ENCODE data around the gene BGLAP.

Gene BGLAP

GRCh38 chr1:156282479-156283222 is 40.7 kb downstream of the BGLAP start, which contains the start of gene SMG5:
TSS of gene SMG5 (minus strand) at chr1:156282825. CDS start at chr1:156282680, 145 bp downstream.
- in situ Hi-C loops (cut with HindIII; ENCODE audit: low pct_ligation_motif_present, low pct_unique_long_range_greater_than_20kb, low sequenced_read_pairs), result no loop called here
- DNase-seq, result peak; percentile 99

GRCh38 chr1:156283521-156283920 is 41.5 kb downstream of the BGLAP start:
- no peak for DNase-seq
- in situ Hi-C loops (cut with HindIII; ENCODE audit: low pct_ligation_motif_present, low pct_unique_long_range_greater_than_20kb, low sequenced_read_pairs), result no loop called here

DNA sequence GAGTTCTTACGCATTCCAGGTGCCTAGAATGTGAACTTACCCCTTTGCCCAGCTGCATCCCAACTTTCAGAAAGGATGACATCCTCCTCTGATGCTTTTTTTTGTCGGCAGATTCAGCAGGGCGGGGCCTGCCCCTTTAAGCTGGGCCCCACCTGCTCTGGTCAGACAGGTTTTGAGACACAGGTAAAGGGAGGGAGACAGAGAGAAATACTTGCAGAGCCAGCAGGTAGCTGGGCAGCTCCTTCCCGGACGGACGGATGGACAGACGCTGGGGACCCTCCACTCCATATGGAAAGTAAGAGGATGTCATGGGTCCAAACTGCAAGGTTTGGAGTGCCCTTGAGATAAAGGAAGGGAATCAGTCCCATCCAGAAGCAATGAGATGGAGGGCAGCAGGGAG is 42.1 kb downstream of the BGLAP start, which contains the start of gene TMEM79:
Gene TMEM79, plus strand, starts transcription at position 214 of the 400 bp plus-strand sequence. CDS start 902 bp downstream, outside the sequence.
- in situ Hi-C loops (cut with HindIII; ENCODE audit: low pct_ligation_motif_present, low pct_unique_long_range_greater_than_20kb, low sequenced_read_pairs), result no loop called here
- DNase-seq, result no peak

DNA sequence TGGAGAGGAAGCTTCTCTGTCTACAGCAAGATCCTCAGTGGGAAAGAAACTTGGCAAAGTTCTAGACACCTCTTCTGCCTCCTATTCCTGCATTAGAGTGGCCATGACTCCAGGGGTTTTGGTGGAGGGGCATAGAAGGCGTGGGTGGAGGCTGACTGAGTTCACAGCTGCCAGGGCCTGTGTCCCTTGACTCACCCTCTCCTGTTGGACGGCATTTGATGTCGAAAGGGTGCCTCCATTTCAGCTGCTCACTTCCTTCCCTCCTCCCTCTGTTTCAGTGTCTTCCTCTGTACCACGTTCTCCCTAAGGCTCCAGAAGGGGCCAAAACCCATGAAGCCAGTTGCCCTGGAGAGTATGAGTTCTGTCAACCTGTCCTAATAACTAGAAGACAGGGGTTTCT is 42.8 kb downstream of the BGLAP start:
- in situ Hi-C loops (cut with HindIII; ENCODE audit: low pct_ligation_motif_present, low pct_unique_long_range_greater_than_20kb, low sequenced_read_pairs), result no loop called here
- DNase-seq, result no peak

GRCh38 chr1:156285437-156285836 is 43.5 kb downstream of the BGLAP start:
- in situ Hi-C loops (cut with HindIII; ENCODE audit: low pct_ligation_motif_present, low pct_unique_long_range_greater_than_20kb, low sequenced_read_pairs), result no loop called here
- no peak for DNase-seq

GRCh38 chr1:156286061-156286460 is 44.1 kb downstream of the BGLAP start:
- in situ Hi-C loops (cut with HindIII; ENCODE audit: low pct_ligation_motif_present, low pct_unique_long_range_greater_than_20kb, low sequenced_read_pairs), result no loop called here

GRCh38 chr1:156289857-156290256 is 47.9 kb downstream of the BGLAP start:
- no peak for DNase-seq
- in situ Hi-C loops (cut with HindIII; ENCODE audit: low pct_ligation_motif_present, low pct_unique_long_range_greater_than_20kb, low sequenced_read_pairs), result no loop called here

More at GRCh38 chr1:156286061-156286460, 44.1 kb downstream of the BGLAP start:
- no peak for DNase-seq

DNA sequence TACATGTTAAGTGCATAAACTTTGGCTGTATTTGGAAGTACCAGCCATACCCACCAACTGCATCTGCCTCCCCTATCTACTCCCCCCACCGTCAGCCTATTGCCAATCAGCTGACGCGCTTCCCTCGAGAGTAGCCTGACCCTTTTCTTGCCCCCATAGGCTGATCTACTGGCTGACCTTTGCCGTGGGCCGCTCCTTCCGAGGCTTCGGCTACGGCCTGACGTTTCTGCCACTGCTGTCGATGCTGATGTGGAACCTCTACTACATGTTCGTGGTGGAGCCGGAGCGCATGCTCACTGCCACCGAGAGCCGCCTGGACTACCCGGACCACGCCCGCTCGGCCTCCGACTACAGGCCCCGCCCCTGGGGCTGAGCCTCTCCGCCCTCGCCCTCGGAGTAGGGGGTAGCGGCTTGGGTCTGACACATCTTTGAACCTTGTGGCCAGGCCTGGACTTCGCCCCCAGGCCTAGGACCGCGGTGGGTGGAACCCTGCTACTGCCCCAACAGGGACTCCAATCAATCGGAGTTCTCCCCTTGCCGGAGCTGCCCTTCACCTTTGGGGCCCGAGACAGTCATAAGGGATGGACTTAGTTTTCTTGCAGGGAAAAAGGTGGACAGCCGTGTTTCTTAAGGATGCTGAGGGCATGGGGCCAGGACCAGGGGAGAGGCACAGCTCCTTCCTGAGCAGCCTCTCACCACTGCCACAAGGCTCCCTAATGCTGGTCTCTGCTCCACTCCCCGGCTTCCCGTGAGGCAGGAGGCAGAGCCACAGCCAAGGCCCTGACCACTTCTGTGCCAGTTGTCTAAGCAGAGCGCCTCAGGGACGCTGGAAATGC is 49.5 kb downstream of the BGLAP start:
- DNase-seq, result peak; percentile 87
- in situ Hi-C loops (cut with HindIII; ENCODE audit: low pct_ligation_motif_present, low pct_unique_long_range_greater_than_20kb, low sequenced_read_pairs), result no loop called here

All from ACHN (cell line).